ENCODE results near the gene YAP1.
A peak's percentile ranks its signal among the peaks of the same experiment; 100 is the strongest.

YAP1 gene

GRCh38 chr11:102109896-102110760 lies at the start of gene YAP1:
Gene YAP1, plus strand, starts transcription at chr11:102110447. Its CDS starts 402 bp downstream, at chr11:102110849.
- peak; percentile 23 to 26 for DNase-seq (ENCODE audit: low read depth in 2 of 2)

GRCh38 chr11:102061276-102061675 lies 49.0 kb upstream of the YAP1 start:
- no peak for DNase-seq (ENCODE audit: low read depth in 2 of 2)

- no peak for DNase-seq (ENCODE audit: low read depth in 2 of 2)
Observed at GRCh38 chr11:102062106-102062505, 48.1 kb upstream of the YAP1 start.

GRCh38 chr11:102064316-102064715 lies 45.9 kb upstream of the YAP1 start:
- no peak for DNase-seq (ENCODE audit: low read depth in 2 of 2)

- no peak for DNase-seq (ENCODE audit: low read depth in 2 of 2)
Observed at GRCh38 chr11:102070766-102071165, 39.5 kb upstream of the YAP1 start.

GRCh38 chr11:102071497-102072472 lies 38.5 kb upstream of the YAP1 start:
- no peak for DNase-seq (ENCODE audit: low read depth in 2 of 2)

GRCh38 chr11:102073253-102073652 lies 37.0 kb upstream of the YAP1 start:
- no peak for DNase-seq (ENCODE audit: low read depth in 2 of 2)

- no peak for DNase-seq (ENCODE audit: low read depth in 2 of 2)
Observed at GRCh38 chr11:102079625-102080024, 30.6 kb upstream of the YAP1 start.

GRCh38 chr11:102081313-102081712 lies 28.9 kb upstream of the YAP1 start:
- no peak for DNase-seq (ENCODE audit: low read depth in 2 of 2)

GRCh38 chr11:102085864-102086551 lies 24.2 kb upstream of the YAP1 start:
- DNase-seq (ENCODE audit: low read depth in 2 of 2): no peak

- DNase-seq (ENCODE audit: low read depth in 2 of 2): no peak
Observed at GRCh38 chr11:102097186-102097585, 13.1 kb upstream of the YAP1 start.

- no peak for DNase-seq (ENCODE audit: low read depth in 2 of 2)
Observed at GRCh38 chr11:102099755-102100154, 10.5 kb upstream of the YAP1 start.

GRCh38 chr11:102108734-102109440 lies 1.4 kb upstream of the YAP1 start:
- no peak for DNase-seq (ENCODE audit: low read depth in 2 of 2)

GRCh38 chr11:102110761-102111010 lies 439 bp downstream of the YAP1 start:
- DNase-seq (ENCODE audit: low read depth in 2 of 2): no peak

GRCh38 chr11:102111011-102111786 lies 952 bp downstream of the YAP1 start:
- DNase-seq (ENCODE audit: low read depth in 2 of 2): no peak

GRCh38 chr11:102111787-102112508 lies 1.7 kb downstream of the YAP1 start:
- no peak for DNase-seq (ENCODE audit: low read depth in 2 of 2)

GRCh38 chr11:102112509-102112821 lies 2.2 kb downstream of the YAP1 start:
- DNase-seq (ENCODE audit: low read depth in 2 of 2): no peak

- DNase-seq (ENCODE audit: low read depth in 2 of 2): no peak
Observed at GRCh38 chr11:102114032-102114431, 3.8 kb downstream of the YAP1 start.

- DNase-seq (ENCODE audit: low read depth in 2 of 2): no peak
Observed at GRCh38 chr11:102115557-102115956, 5.3 kb downstream of the YAP1 start.

Data from stimulated activated CD8-positive, alpha-beta memory T cell treated with anti-CD3 and anti-CD28 coated beads, Interleukin-7, amount 100 ng/mL, for 1 hour (primary cell).